NCI-H146 treated with DMSO at 0.1 percent for 48 hours (cell line): ENCODE measurements around the gene PCSK4.
"Not testable (repeated sequence)": the region's sequence is repeated elsewhere in the genome, so short reads cannot be mapped to it uniquely, and the experiment has no call there.

Experiments used
- DNase-seq: peaks from one replicate; lab custom pipeline; 2025; ENCODE audit not compliant: unreplicated experiment; lab: John Stamatoyannopoulos, UW

Gene PCSK4

DNA sequence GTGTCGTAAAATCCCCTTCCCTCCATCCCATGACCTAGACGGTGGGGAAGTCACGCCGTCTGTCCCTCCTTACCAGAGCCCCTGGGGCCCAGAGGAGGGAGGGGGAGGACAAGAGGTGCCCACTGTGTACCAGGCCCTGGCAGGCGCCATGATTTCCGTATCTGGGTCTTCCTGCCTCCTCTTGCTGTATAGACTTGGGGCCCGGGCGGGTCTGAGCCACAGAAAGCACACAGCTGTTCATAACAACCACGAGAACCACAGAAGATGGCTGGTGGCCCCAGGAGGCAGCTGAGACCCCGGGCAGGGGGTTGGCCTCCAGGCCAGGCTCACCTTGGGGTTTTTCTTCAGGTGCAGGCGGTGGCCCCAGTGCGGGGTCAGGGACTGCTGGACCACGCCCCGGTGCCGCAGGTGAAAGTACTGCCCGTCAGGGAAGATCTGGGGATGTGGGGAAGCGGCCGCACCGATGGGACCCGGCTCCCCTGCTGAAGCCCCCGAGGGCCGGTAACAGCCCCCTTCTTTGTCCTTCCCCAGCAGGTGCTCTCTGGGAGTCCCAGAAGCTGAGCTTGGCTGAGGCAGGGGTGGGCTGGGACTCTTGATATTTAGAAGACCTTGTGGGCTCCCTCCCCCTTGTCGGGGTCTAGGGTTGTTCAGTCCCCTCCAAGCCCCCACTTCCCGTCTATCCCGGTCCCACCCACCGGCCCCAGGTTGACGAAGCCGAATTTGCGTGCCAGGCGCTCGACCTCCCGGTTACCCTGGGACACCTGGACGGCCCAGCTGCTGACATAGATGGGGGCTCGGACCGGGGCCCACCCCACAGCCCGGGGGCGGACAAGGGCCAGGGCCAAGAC lies 463 bp downstream of the PCSK4 start:
- no peak for DNase-seq

DNA sequence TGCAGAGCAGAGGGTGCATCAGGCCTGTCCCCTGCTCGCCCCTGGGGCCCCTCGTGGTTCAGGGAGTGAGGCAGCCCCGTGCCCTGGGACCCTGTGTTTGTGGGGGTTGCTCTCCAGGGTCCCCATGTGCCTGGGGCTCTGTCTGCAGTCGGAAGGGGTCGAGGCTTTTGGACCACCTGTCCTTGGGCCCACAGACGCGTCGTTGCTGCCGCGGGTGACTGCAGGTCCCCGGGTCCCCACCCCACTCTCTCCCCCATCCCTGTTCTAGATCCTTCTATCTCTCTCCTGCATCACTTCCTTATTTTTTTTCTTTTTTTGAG lies 1.9 kb downstream of the PCSK4 start:
- DNase-seq: no peak

DNA sequence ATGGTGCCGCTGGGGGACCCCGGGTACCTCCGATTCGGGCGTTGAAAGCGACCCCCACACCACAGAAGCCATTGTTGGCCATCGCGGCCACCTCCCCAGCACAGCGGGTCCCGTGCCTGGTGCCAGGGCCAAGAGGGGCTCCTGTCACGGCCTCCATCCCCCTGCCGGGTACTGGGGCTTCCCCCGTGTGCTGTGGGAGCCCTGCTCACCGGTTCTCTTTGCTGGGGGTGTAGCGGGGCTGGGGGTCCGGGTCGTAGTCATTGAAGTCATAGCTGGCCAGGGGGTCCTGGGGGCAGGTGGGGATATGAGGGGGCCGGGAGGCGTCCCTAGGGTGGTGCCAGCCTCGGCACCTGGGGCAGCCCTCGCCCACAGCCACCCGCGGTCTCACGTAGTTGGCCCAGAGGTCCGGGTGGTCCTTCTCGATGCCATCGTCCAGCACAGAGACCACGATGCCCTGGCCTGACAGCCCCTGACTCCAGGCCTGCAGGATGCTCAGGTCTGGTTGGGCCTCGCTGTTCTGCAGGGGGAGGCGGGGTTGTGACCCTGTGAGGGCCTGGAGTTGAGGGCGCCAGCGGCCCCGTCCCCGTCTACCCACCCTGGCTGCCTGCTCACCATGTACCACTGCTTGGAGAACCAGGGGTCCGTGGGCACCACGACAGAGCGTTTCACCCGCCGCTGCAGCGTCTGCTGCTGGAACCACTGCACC lies 2.4 kb downstream of the PCSK4 start:
- no peak for DNase-seq

DNA sequence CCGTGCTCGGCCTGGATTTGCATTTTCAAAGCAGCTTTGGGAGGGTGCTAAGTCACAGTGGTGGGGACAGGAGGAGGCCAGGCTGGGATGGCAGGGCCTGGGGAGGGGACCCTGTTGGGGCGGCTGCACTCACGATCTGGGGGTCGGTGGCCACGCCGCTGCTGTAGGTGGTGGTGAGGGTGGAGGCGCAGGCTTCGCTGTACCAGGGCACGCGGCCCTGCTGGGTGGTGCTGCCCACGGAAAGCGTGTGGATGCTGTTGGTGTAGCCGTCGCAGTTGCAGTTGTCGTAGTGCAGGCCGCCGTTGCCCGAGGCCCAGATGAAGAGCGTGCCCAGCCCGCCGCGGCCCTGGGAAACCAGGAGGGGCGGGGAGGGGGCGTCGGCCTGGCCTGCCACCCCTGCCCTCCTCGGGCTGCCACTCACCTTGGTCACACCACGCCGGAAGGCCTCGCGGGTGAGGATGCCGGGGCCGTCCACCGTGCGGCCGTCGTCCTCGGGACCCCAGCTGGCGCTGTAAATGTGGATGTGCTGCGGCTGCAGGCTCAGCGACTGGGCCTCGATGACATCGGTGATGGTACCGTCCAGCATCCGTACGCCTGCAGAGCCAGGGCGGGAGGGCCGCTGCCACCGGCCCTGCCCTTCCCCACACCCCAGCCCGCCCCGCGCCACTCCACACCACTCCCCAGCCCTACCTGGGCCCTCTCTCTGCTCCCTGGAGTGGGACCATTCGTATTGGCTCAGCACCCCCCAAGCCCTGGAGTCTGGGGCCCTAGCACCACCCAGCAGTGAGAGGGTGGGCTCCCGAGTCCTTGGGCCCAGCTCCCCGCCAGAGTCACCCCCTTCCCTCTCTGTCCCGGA lies 3.2 kb downstream of the PCSK4 start:
- no peak for DNase-seq

DNA sequence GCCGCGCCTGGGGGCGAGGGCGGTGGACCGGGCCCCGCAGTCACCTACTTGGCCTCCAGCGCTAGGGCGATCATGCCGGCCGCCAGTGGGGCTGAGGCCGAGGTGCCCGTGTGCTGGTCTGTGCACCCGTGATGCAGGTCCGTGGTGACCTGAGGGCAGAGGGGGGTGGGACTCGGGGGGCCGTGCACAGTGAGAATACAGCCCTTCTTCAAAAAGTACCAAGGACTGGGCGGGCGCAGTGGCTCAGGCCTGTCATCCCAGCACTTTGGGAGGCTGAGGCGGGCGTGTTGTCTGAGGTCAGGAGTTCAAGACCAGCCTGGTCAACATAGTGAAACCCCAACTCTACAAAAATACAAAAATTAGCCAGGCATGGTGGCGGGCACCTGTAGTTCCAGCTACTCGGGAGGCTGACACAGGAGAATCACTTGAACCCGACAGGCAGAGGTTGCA lies 6.1 kb downstream of the PCSK4 start:
- DNase-seq: no peak

DNA sequence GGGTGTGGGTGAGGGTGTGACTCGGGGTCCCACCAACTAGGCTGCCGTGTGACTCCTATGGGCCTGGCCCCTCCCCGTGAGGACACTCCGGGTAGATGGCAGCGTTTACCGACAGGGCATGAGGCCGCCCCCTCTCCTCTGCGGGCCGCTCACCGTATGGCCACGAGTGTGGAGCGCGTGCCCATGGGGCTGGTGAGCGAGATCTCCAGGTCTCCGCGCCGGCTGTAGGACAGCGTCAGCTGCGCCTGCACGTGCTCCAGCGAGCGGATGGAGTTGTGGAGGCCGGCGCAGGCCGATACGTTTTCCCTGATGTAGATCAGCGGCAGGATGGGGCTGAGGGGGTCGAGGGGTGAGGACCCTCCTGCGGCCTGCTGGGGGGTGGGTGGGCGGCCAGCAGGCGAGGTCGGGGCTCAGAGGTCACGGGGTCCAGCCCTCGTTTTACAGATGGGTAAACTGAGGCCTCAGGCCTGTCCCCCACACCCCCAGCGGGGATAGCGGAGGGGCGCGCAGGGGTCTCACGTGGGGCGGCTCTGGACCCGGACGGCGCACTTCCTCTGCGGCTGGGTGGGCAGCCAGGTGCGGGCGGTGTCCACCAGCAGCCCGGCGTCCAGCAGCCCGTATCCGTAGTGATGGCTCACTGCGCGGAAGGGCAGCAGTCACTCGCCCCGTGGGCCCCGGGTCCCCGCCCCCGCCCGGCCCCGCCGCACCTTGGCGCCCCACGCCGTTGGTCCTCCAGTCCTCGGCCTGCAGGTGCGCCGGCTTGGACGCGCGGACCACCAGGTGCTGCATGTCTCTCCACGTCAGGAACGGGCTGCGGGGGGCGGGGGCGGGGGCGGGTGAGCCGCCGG lies 6.8 kb downstream of the PCSK4 start:
- no peak for DNase-seq

DNA sequence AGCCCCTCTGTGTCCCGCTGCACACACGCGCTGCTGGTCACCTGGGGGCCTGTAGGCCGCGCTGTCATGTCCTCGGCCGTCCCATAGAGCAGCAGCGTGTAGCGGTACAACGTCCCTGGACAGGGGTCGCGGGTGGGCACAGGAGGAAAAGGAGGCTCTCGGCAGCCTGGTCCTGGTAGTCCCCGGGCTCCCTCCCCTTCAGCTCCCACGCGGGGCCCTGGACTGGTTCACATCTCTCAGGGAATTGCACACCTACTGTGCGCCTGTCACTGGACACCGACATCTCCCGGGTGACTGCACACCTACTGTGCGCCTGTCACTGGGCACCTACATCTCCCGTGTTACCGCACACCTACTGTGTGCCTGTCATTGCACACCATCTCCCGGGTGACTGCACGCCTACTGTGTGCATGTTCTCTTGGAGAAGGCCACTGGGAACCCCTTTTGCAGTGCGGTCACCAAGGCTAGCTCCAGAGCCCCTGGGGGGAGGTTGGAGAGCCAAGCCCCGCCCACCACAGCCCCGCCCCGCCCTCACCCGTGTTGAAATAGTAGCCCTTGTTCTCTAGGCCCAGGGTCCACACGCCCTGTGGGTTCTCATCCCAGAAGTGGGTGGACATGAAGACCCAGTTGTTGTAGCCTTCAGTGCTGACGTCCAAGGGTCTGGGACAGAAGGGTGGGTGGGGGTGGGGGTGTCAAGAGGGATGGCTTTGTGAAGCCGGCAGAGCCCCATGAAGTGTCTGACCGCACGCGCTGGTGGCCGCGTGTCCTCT lies 7.6 kb downstream of the PCSK4 start:
- no peak for DNase-seq

DNA sequence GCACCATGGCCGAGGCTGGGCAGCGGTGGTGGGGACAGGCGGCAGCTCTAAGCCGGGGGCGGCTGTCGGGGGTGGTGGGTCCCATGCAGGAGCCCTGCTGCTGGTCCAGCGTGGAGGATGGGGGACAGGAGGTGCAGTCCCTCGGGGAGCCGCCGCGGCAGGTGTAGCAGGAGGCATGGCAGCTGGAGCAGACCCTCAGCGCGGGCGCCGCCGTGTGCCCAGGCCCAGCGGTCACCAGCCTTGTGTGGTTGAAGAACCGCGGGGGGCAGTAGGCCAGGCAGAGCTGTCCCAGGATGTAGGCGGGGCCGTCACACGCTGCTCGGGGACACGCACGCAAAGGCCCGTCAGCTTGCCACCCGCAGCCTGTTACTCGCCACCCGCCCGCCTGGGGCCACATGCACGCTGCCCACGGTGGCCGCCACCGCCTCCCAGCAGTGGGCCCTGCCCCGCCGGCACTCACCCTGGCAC lies 8.2 kb downstream of the PCSK4 start:
- DNase-seq: no peak

DNA sequence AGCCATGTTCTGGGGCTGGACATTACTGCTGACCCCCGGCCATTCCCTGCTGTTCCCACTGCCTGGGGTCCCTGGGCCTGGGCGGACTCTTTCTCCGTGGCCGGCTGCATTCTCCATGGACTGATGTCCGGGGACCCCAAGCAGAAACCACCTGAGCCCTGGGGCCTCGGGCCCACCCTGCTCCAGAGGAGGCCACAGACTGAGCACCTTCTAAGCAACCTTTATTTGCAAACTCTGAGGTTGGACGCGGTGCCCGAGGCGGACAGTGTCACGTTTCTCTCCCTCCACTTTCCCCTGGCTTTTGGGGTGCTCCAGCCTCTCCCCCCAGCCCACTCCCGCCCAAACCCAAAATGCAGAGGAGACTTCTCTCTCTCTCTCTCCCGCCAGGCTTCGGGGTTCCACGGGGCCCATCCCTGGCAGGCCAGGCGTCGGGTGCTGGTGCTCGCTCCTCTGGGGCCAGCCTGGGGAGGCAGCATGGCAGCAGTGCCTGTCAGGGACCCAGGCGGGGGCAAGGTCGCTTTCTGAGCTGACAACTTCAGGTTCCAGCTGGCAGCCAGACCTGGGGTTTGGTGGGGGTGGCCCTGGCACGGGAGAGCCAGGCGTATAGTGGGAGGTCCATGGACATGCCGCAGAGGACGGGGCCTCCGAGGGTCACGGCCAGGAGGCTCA lies 8.8 kb downstream of the PCSK4 start:
- no peak for DNase-seq

DNA sequence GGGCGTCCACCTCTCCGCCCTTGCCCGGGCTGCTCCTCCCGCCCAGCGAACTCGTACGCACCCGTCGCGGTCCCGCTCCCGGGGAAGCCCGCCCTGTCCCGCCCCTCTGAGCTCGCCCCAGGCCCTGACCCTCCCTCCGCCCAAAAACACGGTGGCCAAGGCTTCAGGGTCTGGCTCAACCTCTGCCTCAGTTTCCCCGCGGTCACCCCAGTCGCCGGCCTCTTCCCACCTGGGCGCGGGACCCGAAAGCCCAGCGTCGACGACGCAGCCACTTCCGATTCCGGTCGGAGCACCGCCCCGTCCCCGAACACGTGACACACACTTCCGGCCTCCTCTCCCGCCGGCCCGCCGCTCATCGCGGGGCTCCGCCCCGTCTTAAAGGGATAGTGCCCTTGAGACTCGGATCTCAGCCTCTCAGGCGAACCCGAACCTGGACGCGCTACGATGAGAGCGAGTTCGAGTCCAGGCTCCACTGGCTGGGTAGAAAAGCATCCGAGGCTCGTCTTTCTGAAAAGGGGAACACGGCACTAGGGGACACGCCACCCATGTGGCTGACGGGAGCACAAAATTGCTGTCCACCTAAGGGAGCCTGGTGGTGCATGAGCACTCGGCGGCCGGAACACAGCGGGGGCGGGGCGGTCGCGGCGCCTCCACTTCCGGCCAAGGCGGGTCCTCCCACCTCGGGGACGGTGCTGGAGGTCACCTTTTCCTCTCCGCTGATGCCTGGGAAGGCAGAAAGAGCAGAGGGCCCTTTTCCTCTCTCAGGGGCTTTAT lies 11.0 kb downstream of the PCSK4 start, which contains the start of gene C19orf25:
C19orf25 (minus strand) TSS at position 282 of the 774 bp plus-strand sequence. CDS start 312 bp downstream, outside the sequence.
- DNase-seq: peak; percentile 66

DNA sequence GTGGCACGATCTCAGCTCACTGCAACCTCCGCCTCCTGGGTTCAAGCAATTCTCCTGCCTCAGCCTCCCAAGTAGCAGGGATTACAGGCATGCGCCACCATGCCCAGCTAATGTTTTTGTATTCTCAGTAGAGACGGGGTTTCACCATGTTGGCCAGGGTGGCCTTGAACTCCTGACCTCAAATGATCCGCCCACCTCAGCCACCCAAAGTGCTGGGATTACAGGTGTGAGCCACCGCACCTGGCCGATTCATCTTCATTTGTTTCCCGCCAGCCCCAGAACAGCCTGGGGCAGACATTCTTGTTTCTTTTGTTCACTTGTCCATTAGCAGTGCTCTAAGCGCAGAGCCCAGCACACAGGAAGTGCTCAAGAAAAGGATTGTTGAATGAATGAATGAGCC lies 13.1 kb downstream of the PCSK4 start:
- DNase-seq: not testable (repeated sequence)

DNA sequence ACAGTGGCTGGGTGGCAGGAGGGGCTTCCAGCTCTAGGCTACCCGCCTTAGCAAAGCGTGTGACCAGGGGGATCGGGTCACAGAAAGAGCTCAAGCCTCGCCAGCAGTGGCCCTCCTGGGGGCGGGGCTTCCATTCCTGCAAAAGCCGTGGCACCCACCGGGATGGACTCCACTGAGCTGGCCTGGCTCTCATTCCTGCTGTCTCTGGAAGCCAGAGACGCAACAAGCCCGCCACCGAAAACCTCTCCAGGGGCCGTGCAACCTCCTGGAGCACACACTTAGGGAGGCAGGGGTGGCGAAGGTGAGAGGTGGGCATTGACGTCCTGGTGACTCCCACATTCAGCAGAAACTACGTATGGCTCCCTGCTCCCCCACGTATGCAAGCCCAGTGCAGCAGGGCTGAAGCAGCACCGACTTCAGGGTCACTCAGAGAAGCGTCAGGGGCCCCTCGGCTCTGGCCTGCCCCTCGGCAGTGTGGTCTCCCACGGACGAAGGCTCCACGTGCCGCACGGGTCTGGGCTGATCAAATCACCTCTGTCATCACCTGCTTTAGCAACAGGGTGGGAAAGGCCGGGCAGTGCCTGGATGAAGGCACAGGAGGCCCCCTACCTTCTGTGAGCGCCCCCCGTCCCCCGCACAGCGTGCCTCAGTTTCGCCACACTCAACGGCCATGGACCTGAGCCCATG lies 14.3 kb downstream of the PCSK4 start:
- DNase-seq: no peak

DNA sequence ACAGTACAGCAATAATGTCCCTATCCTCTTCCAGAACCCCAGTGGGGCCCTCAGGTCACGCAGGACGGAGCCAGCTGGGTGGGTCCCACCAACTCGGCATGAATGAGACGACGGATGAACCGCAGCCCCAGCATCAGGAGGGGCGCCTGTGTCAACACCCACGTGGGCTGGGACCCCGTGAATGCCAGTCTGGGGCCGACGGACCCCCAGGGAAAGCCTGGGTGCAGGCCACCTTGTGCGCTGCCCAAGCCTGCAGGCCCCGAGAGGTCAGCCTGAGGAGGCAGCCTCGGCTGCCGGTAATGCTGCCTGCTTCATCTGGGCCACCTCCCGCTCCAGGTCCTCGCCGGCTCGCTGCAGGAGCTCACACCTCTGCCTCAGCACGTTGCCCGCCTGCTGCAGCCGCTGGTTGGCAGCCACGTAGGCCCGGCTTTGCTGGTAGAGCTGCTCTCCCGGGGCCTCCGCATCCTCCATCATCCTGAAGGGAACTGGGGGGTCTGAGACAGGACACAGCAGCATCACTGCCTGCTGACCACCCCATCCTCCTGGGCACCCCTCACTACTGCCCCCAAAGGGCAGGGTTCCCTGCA lies 15.3 kb downstream of the PCSK4 start:
- DNase-seq: no peak

DNA sequence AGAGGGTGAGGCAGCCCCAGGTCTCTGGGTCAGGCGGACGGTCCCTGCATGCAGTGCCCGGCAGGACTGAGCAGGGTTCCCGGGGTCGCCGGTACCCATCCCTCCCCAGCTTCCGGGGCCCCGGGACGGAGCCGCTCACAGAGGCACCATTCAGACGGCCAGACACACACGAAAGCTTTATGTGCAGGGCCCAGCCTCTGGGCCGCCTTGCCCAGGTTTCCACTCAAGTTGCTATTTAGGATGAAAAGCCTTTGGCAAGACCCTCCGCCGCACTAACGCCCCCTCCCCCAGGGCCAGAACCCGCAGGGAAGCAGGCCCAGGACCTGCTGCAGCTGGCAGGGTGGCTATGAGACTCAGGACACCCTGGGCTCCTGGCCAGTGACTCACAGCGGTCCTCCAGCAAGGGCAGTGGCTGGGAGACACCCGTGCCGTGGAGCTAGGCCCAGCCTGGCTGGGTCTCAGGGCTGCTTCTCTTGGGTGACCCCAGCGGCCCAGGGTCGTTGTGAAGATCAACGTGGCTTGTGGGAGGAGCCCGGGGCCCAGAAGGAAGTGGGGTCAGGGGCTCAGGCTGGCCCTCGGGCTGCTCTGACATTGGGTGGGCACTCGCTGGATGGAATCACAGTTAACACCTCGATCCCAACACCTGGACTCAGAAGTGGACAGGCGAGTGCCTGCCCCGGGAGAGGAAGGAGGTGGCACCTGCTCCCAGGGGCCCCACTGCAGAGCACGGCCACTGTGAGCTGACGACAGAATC lies 16.0 kb downstream of the PCSK4 start:
- DNase-seq: no peak

DNA sequence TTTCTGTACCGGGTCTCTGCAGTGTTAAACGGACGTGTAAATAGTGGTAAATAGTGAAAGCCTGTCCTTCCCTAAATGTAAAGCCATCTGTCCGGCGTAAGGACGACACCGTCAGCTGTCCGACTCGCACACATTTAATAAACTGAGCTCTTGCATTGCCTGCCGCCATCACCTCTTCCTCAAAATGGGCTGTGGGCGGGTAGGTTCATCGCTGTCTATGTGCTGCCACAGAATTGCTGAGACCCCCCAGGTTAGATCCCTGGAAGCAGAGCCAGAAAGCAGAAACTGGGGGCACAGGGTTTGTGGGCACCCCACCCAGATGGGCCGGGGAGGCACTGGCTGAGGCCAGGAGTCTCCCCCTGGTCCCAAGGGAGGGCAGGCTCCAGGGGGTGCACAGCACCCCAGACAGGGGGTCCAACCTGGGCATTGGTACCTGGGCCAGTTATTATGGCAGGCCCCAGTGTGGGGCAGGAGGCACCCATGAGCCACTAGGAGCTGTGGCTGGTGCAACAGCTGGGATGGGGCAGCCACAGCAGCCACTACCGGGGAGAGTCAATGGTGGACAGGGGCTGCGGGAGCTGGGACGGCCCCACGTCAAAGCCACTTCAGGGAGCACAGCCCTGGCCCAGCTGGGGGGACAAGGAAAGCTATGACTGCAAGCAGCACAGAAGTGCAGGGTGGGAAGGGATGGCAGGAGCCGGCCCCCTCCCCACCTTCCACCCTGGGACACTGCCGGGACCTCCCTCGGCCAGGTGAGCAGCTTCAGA lies 16.9 kb downstream of the PCSK4 start:
- no peak for DNase-seq
